Epidermal melanocyte (primary cell): ENCODE measurements around the gene PAFAH2.

ENCODE experiments used
- DNase-seq: peaks from one replicate; pipeline ENCODE4 v3.0.0; 2011; ENCODE audit warnings: low spot score; ENCODE audit not compliant: insufficient read length

The PAFAH2 gene

DNA sequence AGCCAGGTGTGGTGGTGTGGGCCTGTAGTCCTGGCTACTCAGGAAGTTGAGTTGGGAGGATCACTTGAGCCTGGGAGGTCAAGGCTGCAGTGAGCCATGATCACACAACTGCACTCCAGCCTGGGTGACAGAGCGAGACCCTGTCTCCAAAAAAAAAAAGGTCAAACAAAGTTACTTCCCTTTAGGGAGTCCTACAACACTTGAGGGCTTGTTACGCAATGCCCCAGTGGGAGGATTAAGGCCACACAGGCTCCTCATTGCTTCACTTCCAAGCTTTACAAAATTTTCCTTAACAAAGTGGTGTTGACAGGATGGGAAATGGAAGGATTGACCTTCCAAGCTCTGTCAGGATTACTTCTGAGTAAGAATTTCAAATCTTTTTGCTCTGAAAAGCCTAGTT lies 17.5 kb upstream of the PAFAH2 start:
- DNase-seq: no peak

DNA sequence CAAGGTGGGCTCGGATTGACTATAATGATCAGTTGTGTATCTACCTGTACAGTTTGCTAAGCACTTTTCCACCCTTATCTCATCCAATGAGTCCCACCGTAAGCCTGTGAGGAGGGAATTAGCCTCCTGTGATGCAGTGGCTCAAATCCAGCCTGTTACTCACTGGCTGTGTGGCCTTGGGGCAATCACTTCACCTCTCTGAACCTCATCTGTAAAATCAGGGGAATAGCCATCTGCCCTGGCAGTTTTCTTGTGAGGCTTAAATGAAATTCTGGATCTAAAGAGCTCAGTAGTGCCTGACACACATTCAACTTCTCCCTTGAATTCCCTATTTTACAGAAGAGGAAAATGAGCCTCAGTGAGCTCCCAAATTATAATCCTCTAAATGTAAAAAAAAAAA lies 16.3 kb upstream of the PAFAH2 start:
- DNase-seq: no peak

DNA sequence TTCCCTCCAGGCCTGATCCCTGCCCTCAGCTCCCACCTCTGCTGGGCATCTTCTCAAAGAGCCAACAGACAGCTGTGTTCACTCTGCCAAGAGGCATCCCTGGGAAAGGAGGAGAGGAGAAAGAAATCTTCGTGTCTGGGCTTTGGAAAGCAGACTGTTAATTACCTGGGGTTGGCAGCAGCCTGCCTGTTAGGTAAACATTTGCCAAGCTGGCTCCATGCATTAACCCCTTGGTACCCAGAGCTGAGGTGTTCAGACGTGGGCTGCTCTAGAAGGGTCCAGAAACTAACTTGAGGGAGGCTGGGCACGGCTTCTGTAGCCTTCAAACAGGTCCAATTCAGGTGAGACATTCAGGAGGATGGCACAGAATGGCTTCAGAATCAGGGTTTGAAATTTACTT lies 15.0 kb upstream of the PAFAH2 start:
- no peak for DNase-seq

DNA sequence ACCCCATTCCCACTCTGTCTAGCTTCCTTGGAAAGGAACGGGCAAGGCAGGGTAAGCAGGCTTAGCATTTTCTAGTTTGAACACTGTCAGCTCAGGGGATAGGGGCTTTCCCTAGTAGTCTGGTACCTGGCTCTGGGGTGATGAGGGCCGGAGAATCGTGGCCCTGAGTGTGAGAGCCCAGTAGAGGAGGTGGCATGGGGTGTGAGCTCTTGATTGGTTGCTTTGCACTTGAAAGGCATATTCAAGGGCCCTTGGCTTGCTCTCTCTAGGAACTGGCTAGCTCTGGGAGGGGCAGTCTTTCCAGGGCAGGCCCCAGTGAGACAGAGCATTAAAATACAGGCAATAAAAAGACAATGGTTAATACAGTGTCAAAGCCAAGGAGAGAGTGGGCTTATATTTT lies 13.0 kb upstream of the PAFAH2 start:
- DNase-seq: no peak

DNA sequence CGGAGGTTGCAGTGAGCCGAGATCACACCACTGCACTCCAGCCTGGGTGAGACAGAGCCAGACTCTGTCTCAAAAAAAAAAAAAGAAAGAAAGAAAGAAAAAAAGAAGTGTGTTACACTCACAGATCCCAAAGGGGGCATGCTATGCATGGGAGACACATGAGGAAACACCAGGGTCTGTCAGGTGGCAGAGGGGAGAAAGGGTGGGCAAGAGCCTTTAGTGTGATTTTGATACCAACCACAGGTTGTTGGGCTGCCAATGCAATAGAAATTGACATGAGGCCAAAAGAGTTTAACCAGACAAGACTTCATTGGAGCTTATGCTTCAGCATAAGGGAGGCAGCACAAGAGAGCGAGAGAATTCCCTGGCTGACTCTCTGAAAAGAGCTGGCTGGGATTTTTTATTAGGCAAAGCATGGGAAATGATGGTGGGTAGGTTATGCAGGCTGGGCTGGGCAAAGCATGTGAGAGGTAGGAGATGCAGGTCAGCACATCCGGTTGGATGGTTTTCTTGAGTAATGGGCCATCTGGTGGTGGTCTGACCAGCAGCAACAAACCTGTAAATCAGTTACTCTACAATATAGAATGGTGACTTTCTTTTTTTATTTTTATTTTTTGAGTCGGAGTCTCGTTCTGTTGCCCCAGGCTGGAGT lies 12.1 kb upstream of the PAFAH2 start:
- DNase-seq: no peak

DNA sequence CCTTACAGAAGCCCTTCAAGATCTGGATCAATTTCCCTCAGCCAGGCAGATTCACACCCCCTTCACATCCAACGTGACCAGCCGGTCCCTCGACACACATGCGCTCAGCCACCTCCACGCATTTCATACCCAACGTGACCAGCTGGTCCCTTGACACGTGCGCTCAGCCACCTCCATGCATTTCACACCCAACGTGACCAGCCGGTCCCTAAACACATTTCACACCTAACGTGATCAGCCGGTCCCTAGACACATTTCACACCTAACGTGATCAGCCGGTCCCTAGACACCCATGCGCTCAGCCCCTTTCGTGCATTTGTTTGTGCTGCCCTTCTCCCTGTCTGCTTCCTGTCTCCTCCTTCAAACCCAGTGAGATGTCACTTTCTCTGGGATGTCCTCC lies 8.8 kb upstream of the PAFAH2 start:
- no peak for DNase-seq

DNA sequence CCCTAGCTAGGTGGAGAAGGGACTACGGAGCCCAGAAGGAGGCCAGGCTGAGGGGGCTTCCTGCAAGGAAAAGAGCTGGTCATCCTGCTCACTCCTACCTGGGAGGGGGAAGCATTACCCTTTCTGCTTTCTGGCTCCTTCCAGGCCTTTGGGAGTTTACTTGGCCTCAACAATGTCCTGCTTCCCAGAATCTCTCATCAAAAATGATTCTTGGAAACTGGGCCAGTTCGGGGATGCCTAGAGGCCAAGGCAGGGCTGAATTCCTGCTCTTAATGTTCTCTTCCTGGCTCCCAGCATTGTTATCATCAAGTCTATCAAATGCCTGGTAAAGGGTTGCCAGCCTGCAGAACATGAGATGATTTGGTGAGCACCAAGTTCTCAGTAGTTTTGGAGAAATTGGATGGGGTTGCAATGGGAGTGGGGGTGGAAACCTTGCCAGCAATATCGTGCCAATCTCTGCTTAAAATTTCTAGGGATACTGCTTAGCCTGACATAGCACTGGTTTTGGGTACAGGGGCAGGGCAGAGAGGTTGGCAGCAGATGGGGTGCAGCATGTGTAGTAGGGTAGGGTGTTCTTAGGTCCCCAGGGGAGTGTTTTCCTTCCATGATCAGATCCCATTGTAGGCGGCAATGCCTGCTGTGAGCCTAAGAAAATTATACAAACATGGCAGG lies 7.7 kb upstream of the PAFAH2 start:
- no peak for DNase-seq

DNA sequence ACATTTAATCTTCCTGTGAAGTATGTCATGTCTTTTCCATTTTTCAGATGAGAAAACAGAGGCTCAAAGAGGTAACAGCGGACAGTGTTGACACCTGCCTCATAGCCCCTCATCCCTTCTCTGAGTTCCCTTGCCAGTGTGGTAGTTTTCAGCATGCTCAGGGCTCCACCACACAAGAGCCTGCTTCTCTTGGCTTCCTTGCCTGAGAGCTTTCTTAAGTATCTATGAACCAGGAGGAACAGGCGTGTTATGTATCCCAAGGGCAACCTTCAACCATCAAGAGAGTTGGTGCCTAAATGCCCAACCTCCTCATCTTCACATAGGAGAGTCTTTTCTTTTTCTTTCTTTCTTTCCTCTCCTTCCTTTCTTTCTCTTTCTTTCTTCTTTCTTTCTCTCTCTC lies 5.9 kb upstream of the PAFAH2 start:
- no peak for DNase-seq

DNA sequence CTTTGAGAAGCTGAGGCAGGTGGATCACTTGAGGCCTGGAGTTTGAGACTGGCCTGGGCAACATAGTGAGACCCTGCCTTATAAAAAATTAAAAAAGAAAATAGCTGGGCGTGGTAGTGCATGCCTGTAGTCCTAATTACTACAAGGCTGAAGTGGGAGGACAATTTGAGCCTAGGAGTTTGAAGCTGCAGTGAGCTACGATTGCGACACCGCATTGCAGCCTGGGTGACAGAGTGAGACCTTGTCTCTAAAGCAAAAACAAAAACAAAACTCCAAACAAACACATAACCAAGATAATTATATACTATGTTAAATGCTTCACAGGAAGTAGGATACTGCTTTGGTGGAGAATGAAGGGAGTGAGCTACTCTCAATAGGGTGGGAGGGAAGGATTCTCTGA lies 5.4 kb upstream of the PAFAH2 start:
- no peak for DNase-seq

DNA sequence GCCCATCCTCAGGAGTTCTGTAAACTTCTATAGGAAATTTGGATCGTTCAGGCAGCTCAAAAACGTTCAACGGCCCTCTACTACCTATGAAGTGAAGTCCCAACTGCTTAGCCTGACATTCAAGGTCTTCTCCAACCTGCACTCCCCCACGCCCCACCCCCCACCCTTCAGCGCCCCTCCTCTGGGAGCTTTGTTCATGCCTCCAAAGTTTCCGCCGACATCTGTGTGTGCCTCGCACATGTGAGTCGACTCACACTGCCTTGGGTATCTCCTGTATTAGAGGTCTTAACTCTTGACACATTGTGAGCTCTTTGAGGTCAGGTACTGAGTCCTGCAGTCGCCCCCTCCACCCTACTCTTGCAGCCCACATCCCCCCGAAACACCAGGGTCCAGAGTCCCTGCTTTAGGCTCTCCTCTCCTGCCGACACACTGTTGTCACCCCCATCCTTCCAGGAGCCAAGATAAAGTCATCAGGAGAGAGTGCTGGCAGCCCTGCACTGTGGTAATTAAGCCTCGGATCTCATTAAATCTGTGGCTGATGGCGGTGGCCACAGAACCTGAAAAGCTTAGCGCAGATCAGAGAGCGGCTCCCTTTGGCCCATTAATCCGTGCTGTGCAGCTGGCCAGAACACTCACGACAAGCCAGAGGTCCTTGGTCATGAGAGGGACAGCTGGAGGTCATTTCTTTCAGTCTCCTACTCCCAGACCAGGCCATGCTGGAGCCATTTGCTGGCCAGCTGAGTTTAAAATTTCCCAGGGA lies 1.4 kb upstream of the PAFAH2 start:
- DNase-seq: no peak

DNA sequence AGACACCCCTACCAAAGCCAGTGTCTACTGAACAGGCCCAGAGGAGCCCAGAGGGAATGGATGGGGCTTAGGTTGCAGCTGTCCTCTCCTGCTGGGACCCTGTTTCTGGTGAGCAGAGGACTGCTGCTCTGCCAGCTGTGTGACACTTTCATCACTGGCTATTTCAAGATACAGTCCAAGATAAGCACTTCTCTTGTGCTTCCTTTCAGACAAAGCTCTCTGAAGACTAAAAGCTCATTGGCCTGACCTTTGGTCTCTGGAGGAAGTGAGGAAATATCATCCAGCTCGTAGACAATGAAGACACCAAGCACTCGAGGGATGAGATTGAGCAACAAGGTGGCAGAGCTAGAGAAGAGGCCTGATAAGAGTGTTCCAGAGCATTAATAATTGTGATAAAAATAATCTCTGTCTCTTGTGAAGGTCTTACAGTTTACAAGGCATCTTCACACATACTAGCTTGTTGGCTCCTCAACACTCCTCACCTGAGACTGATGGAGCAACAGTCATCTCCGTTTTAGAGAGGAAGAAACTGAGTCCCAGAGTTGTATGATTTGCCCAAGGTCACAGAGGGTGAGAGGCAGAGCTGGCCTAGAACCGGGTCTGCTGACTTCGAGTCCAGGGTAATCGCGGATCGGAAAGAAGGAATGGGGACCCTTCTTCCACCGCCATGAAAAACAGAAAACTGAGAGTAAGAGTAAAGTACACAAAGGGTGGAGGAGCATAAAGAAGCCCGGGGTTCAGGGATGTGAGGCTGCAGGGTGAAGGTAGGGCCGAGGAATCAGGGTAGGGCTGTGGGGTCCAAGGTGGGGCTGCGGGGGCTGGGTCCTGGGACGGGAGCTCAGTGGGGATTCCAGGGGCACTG lies 666 bp downstream of the PAFAH2 start:
- no peak for DNase-seq

DNA sequence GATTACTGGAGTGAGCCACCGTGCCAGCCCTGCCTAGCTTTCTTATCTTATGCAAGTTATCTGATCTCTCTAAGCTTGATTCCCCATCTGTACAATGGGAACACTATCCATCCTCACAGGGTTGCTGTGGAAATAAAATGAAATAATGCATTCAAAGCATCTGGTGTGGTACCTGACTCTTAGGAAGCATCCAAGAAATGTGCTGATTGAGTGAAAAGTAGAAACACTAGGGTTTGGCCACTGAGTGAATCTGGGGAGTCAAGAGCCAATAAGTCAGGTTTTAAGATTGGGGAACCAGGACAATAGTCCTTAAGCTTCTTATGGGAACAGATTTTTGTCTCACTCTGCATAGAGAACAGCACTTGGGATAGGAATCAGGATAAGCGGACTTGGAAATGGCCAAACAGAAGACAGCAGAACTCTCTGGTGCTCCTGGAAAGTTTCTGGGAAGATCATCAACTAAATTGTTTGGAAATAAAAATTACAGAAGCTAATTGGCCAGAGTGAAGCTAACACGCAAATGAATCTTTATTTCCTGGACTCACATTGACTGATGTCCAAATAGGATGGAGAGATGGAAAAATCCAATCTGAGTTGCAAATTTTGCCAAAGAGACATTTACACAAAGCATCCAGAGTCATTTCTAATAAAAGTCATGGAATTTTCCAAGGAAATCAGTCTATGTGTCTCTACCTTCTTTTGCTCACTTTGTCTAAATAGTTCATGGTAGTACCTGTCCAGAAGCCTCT lies 3.3 kb downstream of the PAFAH2 start:
- no peak for DNase-seq

DNA sequence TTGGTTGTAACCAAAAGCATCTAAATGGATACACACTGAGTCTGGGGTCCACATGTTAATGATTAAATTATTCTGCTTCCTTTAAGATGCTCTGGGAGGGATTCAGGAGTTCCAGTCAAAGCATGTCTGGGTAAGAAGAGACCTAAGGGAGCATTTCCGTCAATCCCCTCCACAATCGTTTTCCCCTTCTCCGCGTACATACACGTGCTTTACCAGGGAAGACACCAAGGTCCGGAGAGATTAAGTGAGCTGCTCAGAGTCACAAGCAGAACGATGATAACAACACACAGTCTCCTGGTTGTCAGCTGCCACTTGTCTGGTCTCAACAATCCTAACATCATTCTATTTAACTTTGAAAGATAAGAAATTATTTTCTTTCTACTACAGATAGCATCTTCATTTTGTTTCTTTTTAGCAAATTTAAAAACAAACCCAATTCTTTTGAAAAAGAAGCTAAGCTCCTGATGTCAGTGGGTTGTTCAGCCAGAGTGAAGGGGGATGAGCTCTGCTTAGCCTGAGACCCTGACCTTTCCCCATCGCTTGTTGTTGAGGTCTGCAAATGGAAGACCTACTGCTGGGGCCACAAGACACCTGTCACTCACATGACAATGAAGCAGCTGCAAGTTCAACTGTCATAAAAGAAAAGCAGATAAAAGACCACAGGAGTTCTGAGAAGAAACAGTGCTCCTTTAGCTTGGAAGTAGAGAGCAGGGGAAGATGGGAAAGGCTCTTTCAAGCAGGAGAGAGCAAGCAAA lies 4.5 kb downstream of the PAFAH2 start:
- no peak for DNase-seq

DNA sequence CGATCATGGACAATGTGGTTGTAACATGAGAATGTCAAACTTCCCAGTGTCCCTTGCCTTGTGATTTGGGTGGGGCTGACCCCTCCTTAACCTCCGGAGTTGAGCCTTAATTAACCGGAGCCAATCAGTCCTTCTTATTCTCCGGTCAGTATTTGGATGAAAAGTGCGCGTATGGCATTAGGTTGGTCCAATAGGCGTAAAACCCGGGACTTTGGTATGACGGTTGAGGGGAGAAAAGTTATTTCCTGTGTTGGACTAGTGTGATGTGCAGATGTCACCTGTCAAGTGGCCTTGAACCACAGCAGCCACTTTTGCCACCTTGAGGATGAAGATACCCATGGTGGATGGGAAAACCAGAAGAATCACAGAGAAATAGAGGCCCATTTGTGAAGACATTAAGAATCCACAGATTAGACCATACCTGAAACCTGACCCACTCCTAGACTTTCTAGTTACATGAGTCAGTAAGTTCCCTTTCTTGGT lies 5.1 kb downstream of the PAFAH2 start:
- DNase-seq: no peak

DNA sequence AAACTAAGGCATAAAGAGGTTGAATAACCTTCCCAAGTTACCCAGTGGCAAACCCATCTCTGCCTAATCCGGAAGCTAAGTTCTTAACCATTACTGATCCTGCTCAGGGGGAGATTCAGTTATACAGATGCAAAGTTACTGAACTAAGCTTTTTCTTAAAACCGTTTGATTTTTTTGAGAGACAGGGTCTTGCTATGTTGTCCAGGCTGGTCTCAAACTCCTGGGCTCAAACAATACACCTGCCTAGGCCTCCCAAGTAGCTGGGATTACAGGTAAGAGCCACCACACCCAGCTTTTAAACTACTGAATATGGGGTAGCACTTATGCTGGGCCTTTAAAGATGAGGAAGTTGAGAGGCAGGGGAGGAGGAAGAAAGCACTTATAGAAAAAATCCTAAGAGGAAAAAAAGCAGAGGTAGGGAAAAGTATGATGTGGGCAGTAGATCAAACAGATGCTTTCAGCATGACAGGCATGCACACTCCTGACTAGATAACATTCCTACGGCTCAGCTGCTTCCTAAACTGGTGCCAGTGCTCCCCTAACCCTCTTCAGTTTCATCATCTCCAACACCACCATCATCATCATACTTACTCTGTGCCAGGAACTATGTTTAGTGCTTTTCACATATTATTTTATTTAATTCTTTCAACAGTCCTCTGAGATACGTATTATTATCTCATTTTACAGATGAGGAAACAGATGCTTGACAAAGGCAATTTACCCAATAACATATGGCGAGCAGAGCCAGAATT lies 5.8 kb downstream of the PAFAH2 start:
- DNase-seq: no peak

DNA sequence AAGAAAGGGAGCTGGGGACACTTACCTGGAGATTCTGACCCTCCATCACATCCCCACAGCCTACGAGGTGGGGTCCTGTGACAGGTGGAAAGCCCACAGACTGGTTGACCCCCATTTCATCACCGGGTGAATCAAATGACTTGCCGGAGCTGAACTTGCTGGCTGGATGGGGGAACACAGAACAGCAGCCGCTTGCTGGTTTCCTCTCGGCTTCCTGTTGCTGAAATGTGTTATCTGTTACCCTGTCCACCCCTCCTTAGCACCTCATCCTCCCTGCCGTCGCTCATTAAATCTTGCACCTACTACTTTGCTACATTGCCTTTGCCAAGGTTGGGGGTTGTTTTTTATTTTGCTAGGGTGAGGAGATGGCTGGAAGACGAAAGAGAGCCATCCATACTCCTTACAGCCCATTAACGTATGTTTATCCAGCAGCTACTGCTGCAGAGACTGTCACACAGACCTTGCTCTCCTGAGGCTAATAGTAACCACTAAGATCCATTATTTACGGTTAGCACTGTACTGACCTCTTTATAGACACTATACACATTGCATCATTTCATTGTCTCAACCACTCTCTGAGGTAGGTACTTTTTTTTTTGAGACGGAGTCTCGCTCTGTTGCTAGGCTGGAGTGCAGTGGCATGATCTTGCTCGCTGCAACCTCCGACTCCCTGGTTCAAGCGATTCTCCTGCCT lies 7.0 kb downstream of the PAFAH2 start:
- DNase-seq: no peak

DNA sequence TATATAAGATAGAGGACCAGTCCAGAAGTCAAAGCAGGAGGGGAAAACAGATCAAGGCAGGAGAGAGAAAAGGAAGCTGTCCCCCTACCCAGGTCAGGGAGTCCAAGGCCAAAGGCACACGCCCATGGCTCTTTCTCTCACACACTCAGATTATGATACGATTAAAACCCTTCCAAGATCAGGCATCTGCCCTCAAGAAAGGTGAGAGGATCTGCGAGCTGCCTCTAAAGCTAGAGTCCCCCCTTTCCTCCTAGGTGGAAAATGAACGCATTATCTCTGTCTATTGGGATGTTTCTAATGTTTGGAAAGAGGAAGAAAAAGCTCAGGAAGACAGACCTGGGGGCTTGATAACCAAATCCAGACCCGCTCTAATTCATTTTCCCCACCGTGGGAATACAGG lies 7.6 kb downstream of the PAFAH2 start:
- no peak for DNase-seq

DNA sequence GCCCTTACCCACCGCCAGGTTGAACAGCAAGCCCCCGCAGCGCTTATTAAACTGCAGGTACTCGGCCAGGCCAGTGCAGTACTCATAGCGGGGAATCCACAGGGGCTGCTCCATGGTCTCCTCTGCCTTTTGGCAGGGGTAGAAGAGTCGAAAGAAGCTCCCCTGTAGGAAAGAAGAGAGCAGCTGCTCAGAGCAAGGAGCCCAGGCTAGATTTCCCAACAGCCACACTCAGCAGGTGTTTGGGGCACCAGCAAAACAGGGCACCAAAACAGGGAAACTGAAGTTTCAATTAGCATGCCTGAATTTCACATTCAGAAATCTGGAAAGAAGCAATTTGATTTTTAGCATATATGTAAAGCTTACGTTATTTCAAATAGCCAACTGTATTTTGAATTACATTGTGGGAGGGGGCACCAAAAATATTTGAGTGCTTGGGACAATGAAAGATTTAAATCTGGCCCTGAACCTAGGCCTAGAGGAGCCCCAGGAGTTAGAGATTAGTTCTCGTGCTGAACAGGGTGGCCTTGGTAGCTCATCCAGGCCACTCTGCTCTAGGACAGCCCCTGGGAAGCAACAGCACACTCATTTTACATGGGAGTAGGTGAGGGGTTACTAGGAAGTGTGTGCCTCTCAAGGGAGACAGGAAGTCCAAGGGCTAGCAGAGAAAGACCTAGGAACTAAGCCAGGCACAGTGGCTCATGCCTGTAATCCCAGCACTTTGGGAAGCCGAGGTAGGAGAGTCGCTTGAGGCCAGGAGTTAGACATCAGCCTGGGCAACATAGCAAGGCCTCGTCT lies 8.2 kb downstream of the PAFAH2 start:
- no peak for DNase-seq
